Upper lobe of right lung (tissue), 1 donor: ENCODE measurements around the gene GPR55. TPM values are rescaled to one million over a fixed set of nuclear protein-coding genes. Genes with fewer than 3 reads are reported as not detected.
"Not testable (repeated sequence)": the region's sequence is repeated elsewhere in the genome, so short reads cannot be mapped to it uniquely, and the experiment has no call there.

Experiments used
- ATAC-seq: fragments of 200-7000 bp; cut with Tn5 transposase; one replicate; pipeline ENCODE4 v1.9.1; 2020; ENCODE audit warnings: mild to moderate bottlenecking, moderate library complexity
- DNase-seq: peaks from one replicate; pipeline ENCODE4 v3.0.0-alpha.2; 2020
- H3K27ac ChIP-seq: fragments of 200-600 bp; one replicate; pipeline ENCODE4 v1.8.0; 2022
- H3K27me3 ChIP-seq: fragments of 200-600 bp; one replicate; pipeline ENCODE4 v1.8.0; 2022; ENCODE audit warnings: mild to moderate bottlenecking
- H3K36me3 ChIP-seq: fragments of 200-600 bp; one replicate; pipeline ENCODE4 v1.8.0; 2022
- H3K4me1 ChIP-seq: fragments of 200-600 bp; one replicate; pipeline ENCODE4 v1.8.0; 2022
- H3K4me3 ChIP-seq: fragments of 200-600 bp; one replicate; pipeline ENCODE4 v1.8.0; 2022; ENCODE audit warnings: mild to moderate bottlenecking
- H3K9me3 ChIP-seq: fragments of 200-600 bp; one replicate; pipeline ENCODE4 v1.8.0; 2022
- CTCF ChIP-seq: fragments of 200-600 bp; IDR thresholded peaks from one replicate; pipeline ENCODE4 v1.8.0; 2022; ENCODE audit warnings: antibody characterized with exemption
- intact Hi-C: fragments of 100-400 bp; cut with DNase I; formaldehyde crosslinking; loops from one replicate; pipeline ENCODE4 v1.11.0; 2022
- total RNA-seq: library from RNA; stranded (reverse); fragmentation: NEBNext Ultra II Directional; extraction: Animal tissue kit (Norgen Biotek cat#: 25700); gene quantifications from one replicate; pipeline ENCODE4 v1.2.1, GENCODE V29; 2021
- donor health status: DM: no; HTN: yes; CAD: no; lungs with severe emphysema.

The GPR55 gene
- total RNA-seq, 1 donor from 2014 or later, result 1.2 TPM

- H3K36me3 ChIP-seq, result no peaks in the 10 kb centered on the region
- no peak overlapping the region for H3K4me3 ChIP-seq
- H3K4me1 ChIP-seq, result no peaks in the 10 kb centered on the region
- intact Hi-C loops, result no loop called here
- H3K9me3 ChIP-seq, result no peaks in the 10 kb centered on the region
- no peak for TF ChIP-seq CTCF
- no peaks in the 10 kb centered on the region for H3K27me3 ChIP-seq
- no peak overlapping the region for H3K27ac ChIP-seq
- DNase-seq (no peak), ATAC-seq (no peak)
Observed at GRCh38 chr2:230938516-230939065, 13.5 kb upstream of the GPR55 start.

GRCh38 chr2:230938098-230938497 lies 13.1 kb upstream of the GPR55 start:
- no peak for DNase-seq
- H3K4me3 ChIP-seq, result no peak overlapping the region
- ATAC-seq, result no peak
- H3K27ac ChIP-seq, result no peak overlapping the region
- intact Hi-C loops, result no loop called here
- no peaks in the 10 kb centered on the region for H3K9me3 ChIP-seq
- H3K27me3 ChIP-seq, result no peaks in the 10 kb centered on the region
- no peak for TF ChIP-seq CTCF
- H3K4me1 ChIP-seq, result no peaks in the 10 kb centered on the region
- no peaks in the 10 kb centered on the region for H3K36me3 ChIP-seq

GRCh38 chr2:230937362-230937761 lies 12.3 kb upstream of the GPR55 start:
- no peak overlapping the region for H3K27ac ChIP-seq
- H3K4me1 ChIP-seq, result no peaks in the 10 kb centered on the region
- H3K4me3 ChIP-seq, result no peak overlapping the region
- no peaks in the 10 kb centered on the region for H3K9me3 ChIP-seq
- no peaks in the 10 kb centered on the region for H3K36me3 ChIP-seq
- no peak for TF ChIP-seq CTCF
- ATAC-seq, result no peak
- intact Hi-C loops, result no loop called here
- no peaks in the 10 kb centered on the region for H3K27me3 ChIP-seq
- no peak for DNase-seq

- ATAC-seq, H3K27me3 ChIP-seq, H3K4me1 ChIP-seq, H3K9me3 ChIP-seq, H3K36me3 ChIP-seq, intact Hi-C loops, DNase-seq, H3K4me3 ChIP-seq, H3K27ac ChIP-seq: not testable (repeated sequence)
Observed at GRCh38 chr2:230936243-230936642, 11.2 kb upstream of the GPR55 start.

- Histone ChIP-seq H3K27me3 (no peaks in the 10 kb centered on the region), H3K9me3 (no peaks in the 10 kb centered on the region), H3K36me3 (no peaks in the 10 kb centered on the region), H3K4me1 (no peaks in the 10 kb centered on the region), H3K27ac (no peak overlapping the region), H3K4me3 (no peak overlapping the region)
- ATAC-seq (no peak), DNase-seq (no peak)
- TF ChIP-seq CTCF, result no peak
- intact Hi-C loops, result no loop called here
Observed at GRCh38 chr2:230935130-230935430, 10.0 kb upstream of the GPR55 start.

GRCh38 chr2:230934231-230935129 lies 9.4 kb upstream of the GPR55 start:
- TF ChIP-seq CTCF, result no peak
- H3K9me3 ChIP-seq, result no peaks in the 10 kb centered on the region
- DNase-seq (no peak), ATAC-seq (no peak)
- H3K27me3 ChIP-seq, result no peaks in the 10 kb centered on the region
- H3K4me3 ChIP-seq, result no peak overlapping the region
- H3K27ac ChIP-seq, result no peak overlapping the region
- intact Hi-C loops, result no loop called here
- H3K36me3 ChIP-seq, result no peaks in the 10 kb centered on the region
- no peaks in the 10 kb centered on the region for H3K4me1 ChIP-seq
